Stimulated activated CD8-positive, alpha-beta memory T cell treated with anti-CD3 and anti-CD28 coated beads, Interleukin-4, amount 100 ng/mL, for 48 hours (primary cell): Measurements from ENCODE around the gene PTCD2.

Experiments
- DNase-seq: peaks from one replicate; pipeline ENCODE4 v3.0.0-alpha.2; 2020

Gene PTCD2, protein sequence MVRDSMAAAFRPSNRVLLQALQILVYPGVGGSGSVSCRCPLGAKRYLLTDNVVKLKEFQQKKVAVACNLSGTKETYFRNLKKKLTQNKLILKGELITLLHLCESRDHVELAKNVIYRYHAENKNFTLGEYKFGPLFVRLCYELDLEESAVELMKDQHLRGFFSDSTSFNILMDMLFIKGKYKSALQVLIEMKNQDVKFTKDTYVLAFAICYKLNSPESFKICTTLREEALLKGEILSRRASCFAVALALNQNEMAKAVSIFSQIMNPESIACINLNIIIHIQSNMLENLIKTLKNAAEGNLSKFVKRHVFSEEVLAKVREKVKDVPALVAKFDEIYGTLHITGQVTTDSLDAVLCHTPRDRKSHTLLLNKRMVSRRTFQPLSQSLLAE

DNA sequence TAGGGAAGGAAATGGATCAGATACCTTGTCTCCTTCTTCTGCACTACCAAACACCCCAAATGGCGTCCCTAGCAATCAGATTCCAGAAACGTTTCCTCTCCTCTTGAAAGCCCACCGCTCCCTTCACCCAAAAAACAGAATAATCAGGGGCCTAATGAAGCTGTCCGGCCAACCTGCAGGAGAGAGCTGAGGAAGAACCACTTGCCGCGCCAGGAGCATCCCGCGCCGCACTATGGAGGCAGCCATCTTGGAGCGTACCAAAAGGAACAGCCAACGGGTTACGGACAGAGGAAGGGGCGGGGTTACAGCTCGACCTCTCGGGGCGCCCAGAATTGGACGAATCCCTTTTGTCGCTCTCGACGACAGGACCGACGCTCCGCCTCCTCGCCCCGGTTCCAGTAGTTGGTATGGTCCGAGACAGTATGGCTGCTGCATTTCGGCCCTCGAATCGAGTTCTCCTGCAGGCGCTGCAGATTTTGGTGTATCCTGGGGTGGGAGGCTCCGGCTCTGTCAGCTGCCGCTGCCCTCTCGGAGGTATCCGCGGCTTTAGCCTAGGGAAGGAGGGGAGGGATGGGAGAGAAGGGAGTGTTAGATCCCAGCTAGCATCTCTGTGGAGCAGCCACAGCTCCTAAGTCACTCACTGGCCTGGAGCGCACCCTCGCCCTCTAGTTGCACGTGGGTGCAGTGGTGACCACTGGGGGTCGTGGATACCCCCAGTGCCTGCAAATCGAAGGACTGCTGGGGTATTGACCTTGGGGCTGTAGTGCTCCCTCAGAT, at the start of gene PTCD2, which contains the start of gene MRPS27:
Gene PTCD2 (plus strand): TSS at position 398 of the 777 bp plus-strand sequence. CDS start 10 bp downstream, at position 408.
Gene MRPS27 (minus strand): TSS at position 265 of the 777 bp plus-strand sequence. CDS start 19 bp downstream, at position 246.
- DNase-seq = peak; percentile 94

DNA sequence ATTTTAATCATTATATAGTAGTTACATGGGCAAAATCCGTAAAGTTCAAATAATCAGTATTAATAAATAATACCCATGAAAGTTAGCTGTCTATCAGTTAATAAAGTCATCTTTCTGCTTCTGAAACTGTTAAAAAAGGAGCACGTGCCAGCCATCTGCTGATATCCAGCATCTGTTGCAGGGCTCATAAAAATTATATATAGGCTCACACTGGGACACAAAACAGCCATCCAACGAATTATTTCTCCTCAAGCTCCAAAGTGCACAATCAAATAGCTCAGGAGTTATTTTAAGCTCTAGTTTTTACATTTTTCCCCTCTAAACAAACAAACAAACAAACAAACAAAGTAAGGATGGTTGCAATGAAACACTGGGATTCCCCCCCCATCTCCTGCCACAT, 48.5 kb upstream of the PTCD2 start:
- no peak for DNase-seq

DNA sequence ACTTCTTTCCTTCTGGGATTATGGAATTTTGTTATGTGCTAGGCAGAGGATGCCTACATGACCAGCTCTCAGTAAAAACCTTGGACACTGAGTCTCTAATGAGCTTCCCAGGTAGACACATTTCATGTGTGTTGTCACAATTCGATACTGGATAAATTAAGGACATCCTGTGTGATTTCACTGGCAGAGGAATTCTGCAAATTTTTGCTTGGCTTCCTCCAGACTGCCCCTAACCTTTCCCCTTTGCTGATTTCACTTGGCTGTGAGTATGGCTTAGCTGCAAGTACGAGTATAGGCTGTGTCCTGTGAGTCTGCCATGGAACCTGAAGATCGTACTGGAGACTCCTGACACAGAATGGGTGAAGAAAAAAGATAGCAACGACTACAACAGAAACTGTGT, 47.8 kb upstream of the PTCD2 start:
- no peak for DNase-seq

DNA sequence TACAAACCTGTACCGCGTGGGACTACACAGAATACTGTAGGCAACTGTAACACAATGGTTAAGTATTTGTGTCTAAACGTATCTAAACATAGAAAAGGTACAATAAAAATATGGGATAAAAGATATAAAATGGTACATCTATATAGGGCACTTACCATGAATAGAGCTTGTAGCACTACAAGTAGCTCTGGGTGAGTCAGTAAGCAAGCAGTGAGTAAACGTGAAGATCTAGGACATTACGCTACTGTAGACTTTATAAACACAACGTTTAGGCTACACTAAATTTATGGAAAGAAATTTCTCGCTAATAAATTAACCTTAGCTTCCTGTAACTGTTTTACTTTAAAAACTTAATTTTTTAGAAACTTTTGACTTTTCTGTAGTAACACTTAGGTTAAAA, 46.6 kb upstream of the PTCD2 start:
- DNase-seq = no peak

DNA sequence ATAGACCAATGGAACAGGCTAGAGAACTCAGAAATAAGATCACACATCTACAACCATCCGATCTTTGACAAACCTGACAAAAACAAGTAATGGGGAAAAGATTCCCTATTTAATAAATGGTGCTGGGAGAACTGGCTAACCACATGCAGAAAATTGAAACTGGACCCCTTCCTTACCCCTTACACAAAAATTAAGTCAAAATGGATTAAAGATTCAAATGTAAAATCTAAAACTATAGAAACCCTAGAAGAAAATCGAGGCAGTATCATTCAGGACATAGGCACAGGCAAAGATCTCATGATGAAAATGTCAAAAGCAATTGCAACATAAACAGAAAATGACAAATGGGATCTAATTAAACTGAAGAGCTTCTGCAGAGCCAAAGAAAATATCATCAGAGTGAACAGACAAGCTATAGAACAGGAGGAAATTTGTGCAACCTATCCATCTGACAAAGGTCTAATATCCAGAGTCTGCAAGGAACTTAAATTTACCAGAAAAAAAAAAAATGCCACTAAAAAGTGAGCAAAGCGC, 43.9 kb upstream of the PTCD2 start:
- DNase-seq = no peak

DNA sequence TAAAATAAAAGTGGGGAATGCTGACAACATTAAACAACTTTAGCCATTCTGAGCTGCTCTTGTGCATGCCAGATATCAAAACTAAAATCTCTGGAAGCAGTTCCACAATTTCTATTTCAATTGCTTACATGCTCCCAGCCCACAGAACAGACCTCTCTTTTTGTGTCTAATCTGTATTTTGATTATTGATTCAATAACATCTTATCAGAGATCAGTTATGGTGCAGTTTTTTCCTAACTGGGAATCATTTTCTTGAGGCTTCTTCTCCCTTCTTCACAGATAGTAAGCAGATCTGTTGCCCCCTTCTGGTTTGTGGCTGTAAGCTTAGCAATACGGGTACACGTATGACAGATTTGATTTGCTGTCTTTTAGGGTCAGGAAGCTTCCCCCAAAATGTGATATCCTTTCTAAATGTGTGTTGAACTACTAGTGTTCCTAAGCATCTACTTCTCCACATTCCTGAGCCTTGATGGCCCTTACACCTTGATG, 39.5 kb upstream of the PTCD2 start:
- DNase-seq = no peak

DNA sequence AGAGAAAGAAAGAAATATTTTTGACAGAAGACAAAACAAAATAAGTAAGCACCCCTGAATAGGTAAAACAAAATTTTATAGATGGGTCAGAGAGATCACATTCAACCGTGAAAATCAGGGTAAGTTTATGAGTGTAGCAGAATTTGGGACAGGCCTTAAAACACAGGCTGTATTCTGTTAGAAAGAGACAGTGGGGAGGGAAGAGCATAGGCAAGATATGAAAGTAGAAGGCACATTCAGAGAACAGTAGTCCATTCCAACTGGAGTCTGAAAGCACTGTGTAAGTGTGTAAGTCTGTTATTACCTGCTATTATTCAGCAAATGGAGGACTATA, 38.8 kb upstream of the PTCD2 start:
- DNase-seq = no peak

DNA sequence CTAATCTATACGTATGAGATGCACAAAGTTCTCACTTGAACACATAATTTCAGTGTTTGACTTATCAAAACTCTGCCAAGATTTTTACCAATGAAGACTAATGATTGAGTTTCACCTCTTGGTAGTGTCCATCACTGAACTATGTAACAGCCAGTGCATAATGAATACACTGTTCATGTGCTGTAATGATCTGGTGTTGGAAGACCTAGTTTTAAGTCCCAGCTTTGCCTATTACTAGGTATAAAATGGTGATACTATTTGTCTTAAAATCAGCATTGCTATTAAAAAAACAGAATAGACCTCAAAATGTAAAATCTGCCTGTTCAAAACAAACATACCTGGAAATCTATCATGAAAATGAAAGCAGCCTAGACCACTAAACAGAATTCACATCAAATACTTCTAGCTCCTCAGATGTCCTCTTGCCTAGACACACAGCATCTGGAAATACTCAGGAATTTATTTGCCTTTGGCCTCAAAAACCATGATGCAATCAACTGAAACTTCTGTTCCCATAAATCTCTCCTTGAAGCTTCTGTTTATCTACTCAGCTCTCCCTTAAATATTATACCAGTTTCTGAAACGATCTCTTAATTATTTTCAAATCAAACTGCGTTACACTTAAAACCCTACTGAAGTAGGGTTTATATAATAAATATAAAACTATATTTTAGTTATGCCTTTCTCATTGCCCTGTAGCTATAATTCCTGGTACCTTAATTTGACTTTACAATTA, 38.2 kb upstream of the PTCD2 start:
- no peak for DNase-seq

DNA sequence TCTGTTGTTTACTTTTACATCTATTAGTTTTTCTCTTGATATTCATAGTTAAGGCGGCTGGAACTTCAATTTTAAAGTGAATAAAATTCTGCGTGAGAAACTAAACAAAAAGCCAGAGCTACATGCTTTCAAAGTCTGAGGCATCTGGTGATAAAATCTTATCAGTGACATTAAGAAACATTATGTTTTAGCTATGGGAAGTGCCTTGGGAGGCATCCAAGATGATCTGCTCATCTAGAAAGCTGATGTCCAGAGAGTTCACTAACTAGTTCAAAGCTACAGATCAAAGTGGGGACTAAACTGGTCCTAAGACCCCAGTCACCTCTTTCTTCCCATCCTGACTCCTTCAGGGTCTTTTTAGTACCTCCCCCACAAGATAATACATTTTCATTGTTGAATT, 37.3 kb upstream of the PTCD2 start:
- DNase-seq = no peak

DNA sequence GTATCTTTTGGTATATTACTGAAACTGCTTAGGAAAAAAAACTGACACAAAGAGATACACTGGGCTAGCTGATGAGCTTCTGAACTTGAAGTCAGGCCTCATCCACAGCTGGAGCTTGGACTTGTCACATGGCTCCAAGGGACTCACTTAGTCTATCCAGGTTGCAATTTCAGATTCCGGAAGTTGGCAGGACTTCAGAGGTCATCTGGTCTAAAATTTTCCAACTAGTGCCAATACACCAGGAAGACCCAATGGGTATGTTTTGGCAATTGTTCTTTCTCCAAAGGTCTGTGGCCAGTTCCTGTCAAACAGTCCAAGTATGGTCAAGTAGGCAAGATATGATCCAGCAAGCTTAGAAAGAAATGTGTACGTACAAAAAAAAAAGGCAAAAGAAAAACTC, 36.8 kb upstream of the PTCD2 start:
- DNase-seq = no peak

DNA sequence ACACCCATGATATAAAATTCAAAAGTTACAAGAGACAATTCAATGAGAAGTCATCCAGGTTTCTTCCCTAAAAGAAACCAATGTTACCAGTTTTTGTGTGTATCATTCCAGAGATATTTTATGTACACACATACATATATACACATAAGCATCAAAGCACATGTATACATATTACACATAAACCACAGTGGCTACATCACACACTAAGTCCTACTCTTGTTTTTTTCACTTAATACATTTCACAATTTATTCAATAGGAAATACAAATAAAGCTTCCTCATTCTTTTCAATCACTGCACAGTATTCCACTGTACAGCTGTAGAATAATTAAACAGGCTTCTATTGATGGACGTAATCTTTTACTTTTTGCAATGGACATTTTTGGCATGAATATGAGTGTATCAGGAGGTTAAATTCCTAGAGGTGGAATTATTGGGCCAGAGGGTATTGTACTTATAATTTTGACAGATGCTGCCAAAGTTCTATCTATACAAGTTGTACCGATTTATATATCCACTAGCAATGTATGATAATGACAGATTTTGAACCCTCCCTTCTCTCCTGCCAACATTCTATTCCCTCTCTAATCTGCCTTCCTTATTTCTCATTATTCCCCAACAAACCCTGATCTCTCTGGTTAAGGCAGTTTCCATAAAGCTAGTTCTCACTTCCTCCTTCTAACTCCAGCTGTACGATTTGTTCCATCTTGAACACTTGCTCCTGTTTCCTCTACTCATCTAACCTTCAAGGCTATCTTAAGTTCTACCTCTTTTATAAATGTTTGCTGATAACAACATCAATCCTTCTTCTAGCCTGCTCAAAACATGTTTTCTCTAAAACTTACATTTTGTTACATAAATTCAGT, 35.4 kb upstream of the PTCD2 start:
- no peak for DNase-seq

DNA sequence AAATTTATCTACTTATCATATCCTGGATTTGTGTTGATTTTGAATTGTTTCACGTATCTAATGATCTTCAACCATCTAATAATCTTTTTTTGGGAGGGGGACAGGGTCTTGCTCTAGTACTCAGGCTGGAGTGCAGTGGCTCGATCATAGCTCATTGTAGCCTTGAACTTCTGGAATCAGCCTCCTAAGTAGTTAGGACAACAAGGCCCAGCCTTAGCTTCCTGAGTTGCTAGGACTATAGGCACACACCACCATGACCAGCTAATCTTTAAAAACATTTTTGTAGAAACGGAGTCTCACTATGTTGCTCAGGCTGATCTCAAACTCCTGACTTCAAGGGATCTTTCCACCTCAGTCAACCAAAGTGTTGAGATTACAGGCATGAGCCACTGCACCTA, 34.8 kb upstream of the PTCD2 start:
- DNase-seq = no peak

DNA sequence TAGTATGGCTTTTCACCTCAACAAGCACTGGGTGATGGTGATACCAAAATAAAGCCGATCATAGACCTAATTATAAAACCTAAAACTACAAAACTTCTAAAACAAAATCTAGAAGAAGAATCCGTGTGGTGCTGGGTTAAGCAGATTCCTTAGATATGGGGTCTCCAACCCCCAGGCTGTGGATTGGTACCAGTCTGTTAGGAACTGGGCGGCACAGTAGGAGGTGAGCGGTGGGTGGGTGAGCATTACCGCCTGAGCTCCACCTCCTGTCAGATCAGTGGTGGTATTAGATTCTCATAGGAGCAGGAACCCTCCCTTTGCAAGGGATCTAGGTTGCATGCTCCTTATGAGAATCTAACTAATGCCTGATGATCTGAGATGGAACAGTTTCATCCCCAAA, 33.4 kb upstream of the PTCD2 start:
- DNase-seq = no peak

DNA sequence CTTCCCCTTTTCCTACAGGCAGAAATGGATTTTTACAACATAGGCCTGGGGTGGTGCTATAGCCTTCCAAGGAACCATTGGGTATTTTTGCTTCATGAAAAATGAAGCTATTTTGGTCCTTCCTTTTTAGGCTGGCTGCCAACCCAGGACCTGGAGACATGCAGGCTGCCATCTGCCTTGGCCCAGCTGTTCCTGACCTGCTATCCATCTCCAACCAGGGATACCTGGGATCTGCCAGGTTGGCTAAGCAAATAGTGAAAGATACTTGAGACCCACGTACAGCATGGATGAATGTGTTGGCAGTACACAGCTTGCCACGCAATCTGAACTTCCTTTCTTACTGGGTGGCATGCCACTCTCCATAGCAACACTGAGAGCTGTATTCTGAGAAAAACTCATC, 31.2 kb upstream of the PTCD2 start:
- no peak for DNase-seq

DNA sequence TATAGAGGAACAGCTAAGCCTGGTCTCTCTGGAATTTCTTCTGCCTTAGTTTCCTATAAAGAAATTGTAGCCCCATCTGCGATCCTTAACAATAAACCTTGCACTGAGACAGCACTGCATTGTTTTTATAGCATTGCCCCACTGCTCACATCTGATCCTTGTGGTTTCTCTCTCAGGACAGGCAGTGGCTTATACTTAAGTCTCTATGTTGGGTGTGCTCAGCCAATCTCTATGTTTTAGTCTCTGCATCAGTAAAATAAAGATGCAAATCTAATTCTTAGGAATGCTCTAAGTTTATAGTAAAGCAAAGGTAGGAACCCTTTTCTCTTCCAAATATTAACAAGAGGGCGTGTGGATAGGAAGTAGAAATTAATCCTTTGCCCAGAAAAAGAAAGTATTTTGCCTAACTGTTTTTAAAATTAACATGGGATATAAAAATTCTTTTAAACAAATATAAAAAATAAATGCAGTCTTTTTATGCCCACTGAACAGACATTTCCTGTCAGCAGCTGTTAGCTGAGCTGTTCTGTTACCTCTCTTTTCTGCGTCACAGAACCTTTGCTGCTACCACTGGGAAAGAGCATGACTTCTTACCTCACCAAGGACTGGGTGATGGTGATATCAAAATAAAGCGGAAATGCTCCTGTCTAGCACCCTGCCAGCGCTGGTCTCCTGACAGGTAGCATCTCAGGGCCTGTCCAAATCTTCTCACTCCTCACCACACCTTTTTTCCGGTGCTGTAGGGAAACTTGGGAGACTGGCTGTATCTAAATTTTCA, 29.6 kb upstream of the PTCD2 start:
- DNase-seq = no peak

DNA sequence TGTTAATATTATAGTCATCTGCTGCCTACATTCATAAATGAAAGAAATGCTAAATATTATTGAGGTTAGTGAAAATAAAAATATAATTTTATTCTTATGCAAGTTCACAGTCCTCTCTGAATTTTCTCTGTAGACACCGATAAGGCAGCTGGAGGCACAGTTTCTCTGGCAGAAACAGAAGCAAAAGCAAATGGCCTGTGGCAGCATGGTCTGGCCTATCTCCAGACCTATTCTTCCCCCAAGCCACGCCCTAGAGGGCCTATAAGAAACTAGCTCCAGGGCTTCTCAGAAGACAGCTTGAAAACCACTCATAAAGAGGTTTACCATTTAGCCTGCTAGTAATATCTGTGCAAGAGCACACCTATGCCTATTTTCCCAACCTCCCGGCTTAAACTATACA, 28.6 kb upstream of the PTCD2 start:
- DNase-seq = no peak

DNA sequence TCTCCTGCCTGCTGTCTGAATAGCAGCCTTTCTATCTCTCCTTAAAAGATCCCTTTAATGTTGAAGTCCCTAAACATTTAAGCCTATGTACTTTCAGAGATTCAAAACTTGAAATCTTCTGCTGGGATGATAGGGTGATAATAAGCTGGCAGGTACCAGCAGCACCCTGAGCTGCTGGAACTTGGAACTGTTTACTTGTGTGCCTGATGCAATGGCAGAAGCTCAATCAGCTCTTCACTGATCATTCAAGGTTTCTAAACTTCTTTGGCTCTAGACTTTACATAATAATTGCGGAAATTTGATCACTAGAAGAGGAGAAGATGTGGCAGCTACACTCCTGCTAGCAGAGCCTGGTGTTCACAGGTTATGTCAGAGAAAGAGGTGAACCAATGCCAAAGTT, 27.8 kb upstream of the PTCD2 start:
- no peak for DNase-seq

DNA sequence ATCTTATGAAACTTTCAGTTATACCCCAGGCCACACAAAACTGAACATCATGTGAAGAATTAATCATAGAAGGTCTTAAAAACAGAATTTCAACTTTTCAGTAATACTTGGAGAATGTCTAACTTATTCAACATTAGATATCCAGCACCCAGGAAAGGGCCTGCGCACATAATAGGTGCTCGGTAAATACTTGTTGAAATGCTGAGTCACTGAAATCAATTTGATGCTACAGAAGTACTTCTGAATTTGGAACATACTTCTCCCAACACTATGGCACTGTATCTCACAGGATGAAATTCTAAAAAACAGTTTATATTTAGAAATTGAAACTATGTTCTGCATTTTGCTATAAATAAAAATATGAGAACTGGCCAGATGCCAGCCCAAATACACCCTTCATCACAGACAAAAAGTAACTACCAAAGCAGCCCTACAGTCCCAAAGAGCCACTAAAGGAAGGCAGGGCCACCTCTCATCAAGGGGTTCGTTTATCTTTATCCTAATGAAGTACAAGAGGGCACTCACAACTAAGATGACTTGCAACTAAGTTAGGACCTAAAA, 26.6 kb upstream of the PTCD2 start:
- no peak for DNase-seq

DNA sequence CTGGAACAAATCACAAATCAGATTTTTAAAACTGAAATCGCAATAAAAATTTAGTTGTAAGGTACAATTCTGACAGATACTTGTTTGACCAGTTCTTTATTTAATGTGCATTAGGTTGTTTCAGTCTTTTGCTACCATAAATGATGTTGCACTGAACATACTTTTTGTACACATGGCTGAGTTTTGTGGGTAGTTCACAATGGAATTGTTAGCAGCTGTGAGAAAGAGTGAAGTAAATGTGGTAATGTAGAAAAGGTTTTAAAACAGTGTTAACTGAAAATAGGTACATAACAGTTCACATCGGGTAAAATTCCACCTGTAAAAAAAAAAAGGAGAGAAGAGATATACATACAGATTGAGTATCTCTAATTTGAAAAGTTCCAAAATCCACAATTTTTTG, 25.7 kb upstream of the PTCD2 start:
- no peak for DNase-seq

DNA sequence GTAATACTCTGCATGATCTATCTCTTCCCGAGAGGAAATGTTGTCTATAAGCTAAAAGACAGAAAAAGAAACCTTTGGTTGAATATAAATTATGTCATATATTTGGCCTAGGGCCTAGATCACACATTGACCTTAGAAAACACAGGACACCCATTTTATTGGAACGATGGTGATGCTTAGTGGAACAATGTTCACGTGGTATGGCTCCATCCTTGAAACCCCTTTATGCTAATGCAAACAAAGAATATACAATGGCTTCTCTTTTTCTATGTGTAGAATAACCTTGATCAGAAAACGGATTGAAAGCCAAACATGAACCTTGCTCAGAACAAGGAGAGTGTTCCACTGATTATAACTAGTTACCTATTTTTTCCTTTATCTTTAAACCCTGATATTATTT, 24.6 kb upstream of the PTCD2 start:
- no peak for DNase-seq

DNA sequence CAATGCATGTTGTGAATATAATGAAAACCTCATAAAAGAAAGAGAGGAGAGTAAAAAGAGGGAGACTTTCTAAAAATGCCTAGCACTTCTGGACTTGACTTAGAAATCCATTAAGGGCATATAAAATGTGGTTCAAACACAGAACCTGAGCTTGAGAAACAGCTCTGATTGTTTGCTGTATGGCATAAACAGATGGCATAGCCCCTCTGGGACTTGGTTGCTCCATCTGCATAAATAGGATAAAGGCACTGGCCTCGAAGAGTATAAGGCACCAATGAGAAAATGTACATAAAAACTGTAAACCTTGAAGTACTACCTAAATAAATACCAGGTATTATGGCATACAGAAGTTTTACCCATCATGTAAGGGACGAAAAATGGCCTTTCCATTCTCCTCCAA, 23.9 kb upstream of the PTCD2 start:
- DNase-seq = no peak
